NCI-H748 (cell line): ENCODE results near the gene OTOS.

ENCODE experiments used
- DNase-seq: peaks from one replicate; lab custom pipeline; 2025; ENCODE audit not compliant: unreplicated experiment; lab: John Stamatoyannopoulos, UW

The OTOS gene

DNA sequence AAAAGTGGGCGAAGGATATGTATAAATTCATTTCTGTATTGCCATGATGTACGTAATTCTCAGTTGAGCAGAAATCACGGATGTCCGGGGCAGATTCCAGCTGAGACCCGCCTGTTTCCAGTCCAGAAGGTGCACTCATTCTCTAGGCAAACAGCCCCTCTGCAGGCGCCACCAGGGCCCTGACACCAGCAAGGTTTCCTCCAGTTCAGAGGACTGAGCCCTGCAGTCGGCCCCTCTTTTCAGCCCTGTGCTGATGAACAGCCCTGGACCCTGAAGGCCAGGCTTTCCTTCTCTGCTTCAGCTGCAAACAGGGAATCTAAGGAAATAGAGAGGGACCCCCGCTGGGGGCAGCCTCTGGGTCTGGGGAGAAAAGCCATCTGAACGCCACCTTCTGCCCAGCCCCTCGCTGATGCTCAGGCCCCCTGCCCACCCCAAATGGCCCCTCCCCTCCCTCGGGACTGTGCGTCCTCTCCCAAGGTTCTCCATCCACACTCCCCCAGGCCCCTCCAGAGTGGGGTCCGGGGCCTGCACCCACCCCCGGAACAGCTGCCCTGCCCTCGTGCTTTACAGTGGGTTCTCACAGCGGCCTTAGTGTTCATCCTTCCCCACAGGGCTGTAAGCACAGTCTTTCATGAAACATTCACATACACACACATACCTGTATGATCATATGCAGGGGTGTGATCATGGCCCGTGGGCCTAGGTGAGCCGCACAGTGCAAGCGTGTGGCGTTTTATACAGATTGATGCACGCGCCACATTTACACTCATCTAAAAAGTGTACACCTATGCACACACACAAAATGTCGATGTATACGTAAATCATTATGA lies 16.4 kb downstream of the OTOS start:
- no peak for DNase-seq

DNA sequence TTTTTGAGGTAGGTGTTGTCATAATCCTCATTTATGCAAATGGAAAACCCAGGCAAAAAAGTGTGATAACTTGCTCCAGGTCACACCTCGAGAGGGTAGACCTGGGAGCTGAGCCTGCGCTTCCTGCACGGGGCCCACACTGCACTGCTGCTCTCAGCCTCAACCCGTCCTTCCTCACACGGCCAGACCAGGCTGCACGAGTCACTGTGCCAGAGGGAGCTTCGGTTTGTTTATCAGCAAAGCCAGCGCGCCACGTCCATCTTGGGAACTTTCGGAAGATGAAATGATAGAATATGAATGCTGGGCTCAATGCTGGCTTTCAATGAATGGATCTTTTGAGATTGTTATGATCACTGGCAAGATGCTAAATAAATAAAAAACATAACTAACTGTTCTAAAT lies 18.8 kb downstream of the OTOS start:
- no peak for DNase-seq

DNA sequence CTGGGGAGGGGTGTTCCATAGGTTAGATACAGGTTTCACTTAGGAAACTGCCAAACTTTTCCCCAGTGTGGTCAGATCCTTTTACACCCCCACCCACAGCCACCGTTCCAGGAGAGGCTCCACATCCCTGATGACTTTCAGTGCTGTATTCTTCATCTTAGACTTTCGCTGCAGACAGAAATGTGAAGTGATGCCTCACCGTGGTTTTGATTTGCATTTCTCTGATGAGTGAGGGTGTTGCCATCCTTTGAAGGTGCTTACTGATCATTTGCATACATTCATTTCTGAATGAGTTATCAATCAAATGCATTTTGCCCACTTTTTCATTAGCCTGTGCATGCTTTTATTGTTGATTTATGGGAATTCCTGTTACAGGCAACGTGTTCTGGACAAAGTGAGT lies 19.3 kb downstream of the OTOS start:
- no peak for DNase-seq

DNA sequence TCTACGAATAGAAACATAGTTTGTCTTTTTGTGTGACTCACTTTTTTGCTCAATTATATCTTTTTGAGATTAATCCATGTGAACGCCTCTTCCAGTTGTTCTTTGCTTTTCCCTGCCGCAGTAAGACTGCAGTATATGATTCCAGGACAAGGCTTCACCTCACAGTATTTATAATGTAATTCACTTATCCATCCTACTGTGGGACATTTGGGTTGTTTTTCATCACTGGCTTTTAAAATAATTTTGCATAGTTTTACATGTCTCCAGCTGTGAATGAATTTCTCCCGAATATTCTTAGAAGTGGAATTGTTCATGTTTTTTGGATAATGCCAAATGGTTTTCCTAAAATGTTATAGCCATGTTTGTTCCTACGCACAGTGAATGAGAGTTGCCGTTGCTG lies 26.2 kb downstream of the OTOS start:
- DNase-seq: no peak

DNA sequence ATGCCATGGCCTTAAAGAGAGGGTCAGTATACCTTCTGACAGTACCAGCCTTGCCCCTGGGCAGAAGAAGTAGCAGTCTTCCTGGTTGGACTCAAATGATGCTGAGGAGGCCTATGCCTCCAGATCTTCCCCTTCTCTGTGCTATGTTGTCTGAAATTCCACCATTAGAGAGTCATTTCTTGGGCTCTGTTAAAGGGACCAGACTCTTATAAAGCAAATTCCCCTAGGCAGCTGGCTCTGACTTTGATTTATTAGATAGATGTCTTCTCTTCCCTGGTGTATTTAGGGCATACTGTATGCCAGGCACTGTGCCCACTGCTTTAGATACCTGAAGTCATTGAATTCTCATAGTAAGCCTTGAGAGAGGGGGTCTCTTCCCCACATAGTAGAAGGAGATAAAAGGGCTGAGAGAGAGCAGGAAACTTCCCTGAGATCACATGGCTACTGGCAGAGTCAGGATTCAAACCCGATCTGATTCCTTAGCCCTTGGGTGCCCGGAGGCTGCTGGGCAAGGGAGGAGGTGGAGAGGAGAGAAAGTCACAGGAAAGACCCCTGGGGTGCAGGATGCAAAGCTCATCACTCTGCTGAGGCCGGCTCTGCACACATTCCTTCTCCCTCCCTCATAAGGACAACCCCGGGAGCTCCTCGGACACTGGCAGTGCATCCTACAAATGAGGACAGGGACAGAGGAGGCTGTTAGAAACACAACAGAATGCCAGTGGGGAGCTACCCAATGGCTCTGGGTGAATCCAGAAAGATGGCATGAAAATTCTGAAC lies 27.4 kb downstream of the OTOS start:
- no peak for DNase-seq

- DNase-seq: peak; percentile 39
Observed at GRCh38 chr2:240111253-240111652, 29.2 kb downstream of the OTOS start.

DNA sequence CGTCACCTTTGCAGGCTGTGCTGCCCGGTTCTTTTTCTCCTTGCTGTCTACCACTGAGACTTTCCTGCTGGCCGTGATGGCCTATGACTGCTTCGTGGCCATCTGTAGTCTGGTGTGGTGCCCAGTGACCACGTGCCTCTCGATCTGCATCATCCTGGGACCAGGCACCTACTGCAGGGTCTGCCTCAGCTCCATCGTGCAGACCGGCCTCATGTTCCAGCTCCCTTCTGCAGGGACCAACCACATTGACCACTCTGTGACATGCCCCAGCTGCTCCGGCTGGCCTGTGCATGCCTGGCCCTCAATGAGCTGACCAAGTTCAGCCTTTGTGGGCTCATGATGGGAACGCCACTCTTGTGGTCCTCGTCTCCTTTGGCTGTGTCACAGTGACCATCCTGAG lies 31.1 kb downstream of the OTOS start:
- DNase-seq: no peak

DNA sequence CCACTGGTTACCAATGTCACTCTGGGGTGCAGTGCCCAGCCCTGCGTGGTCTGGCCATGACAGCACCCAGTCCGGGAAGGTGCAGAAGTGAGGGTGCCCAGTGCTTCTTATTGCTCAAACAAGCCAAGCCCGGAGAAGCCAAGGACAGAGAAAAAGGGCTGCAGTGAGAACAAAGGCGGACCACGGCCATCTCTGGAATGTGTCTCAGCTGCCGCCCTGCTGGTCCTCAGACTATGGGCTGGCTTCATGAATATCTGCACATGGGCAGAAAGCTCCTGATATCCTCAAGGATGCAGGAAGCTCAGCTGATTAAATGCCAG lies 33.0 kb downstream of the OTOS start:
- DNase-seq: no peak

- no peak for DNase-seq
Observed at GRCh38 chr2:240106765-240107476, 33.5 kb downstream of the OTOS start.

GRCh38 chr2:240105982-240106381 lies 34.5 kb downstream of the OTOS start:
- DNase-seq: no peak

GRCh38 chr2:240103136-240103535 lies 37.3 kb downstream of the OTOS start:
- no peak for DNase-seq

DNA sequence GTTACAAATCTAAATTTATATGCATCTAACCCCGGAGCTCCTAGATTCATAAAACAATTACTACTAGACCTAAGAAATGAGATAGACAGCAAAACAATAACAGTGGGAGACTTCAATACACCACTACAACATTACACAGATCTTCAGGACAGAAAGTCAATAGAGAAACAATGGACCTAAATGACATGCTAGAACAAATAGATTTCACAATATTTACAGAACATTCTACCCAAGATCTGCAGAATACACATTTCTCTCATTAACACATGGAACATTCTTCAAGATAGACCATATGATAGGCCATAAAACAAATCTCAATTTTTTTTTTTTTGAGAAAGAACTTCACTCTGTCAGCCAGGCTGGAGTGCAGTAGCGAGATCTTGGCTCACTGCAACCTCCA lies 42.1 kb downstream of the OTOS start:
- DNase-seq: no peak

- DNase-seq: peak; percentile 54
Observed at GRCh38 chr2:240095556-240096523, 44.6 kb downstream of the OTOS start.

DNA sequence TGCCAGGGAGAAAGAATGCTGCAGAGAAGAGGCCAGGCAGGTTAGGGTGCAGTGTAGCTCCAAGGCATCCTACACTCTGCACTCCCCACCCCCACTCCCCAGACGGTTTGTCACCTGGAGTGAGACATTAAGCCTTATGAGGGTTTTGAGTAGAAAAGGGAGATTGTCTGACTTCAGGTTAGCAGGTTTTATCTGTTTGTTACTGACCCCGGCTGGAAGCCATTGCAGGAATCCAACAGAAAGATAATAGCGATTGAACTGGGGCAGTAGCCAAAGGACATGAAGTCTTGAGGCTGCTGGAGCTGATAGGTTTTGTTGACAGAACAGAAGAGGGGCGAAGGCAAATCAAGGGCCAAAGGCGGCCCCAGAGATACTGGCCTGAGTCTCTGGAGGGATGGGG lies 51.2 kb downstream of the OTOS start:
- DNase-seq: no peak
